ENCODE data around the gene TBC1D17.

The TBC1D17 gene

DNA sequence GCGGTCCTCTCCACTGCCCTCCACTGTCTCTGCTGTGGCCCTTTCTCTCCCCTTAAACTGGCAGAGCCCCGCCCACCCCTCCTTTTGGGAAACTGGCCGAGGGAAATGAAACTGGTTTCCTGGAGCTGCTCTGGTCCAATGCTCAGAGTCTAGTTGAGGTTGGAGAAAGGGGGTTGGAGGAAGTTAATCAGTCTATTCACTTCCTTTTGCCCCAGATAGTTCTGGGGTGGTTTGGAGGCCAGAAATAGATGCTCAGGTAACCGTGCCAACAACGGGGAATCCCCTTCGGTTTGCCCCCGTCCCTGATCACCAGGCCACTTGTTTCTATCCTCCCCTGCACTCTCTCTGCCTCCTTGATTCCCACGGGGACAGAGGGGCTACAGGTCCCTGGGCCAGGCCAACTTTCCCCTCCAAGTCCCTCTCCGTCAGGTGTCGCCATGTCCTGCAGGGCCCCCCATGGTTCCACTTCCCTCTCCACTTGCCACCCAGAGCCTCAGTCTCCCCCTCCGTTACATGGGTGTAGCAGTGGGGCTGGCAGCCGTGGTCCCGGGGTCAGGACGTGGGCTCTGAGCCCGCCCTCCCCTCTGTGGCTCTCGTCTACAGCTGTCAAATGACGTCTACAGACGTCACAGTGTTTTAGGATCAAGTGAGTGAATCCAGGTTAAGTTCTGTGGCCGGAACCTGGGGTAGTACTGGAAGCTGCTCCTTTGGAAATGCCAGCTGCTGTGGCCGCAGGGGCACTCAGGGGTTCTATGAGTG, 19.5 kb downstream of the TBC1D17 start, which contains the start of gene IL4I1:
Gene IL4I1 (minus strand): TSS at position 25 of the 759 bp plus-strand sequence. CDS start 727 bp downstream, outside the sequence.
- H3K4me3 ChIP-seq (ENCODE audit: insufficient read depth, low read length, poor library complexity, severe bottlenecking): peak within 1 kb of the TSS; percentile 19
- H2AFZ ChIP-seq (ENCODE audit: low read depth, low read length, severe bottlenecking): no peak within 1 kb of the TSS

DNA sequence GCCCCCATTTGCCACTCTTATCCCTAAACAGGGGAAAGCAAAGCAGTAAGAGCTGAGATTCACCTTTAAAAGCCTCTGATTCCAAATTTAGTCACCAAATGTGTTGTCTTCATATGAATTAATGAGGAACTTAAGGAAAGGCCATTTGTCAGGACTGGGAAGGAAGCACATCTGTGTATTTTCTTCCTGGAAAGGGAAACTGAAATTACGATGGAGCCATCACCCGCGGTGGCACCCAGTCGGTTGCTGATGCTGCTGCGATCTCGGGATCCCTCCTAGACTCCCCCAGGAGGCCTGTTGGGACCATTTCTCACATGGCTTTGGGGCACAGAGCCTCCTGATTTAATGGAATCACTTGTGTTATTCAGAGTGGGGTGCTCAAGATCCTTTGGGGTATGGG, 26.6 kb downstream of the TBC1D17 start:
- peaks cover 11% of the 10 kb centered on the region; the same call in 1 of the 2 replicates for H3F3A ChIP-seq (ENCODE audit: insufficient read depth)
- no peaks in the 10 kb centered on the region for H3K36me3 ChIP-seq (ENCODE audit: low read length)
- H3K4me3 ChIP-seq (ENCODE audit: insufficient read depth, low read length, poor library complexity, severe bottlenecking): no peak overlapping the region
- TF ChIP-seq EZH2phosphoT487 (conservative IDR thresholded peaks at IDR 0.05; ENCODE audit: low read length): no peak
- TF ChIP-seq, protein P1, sequence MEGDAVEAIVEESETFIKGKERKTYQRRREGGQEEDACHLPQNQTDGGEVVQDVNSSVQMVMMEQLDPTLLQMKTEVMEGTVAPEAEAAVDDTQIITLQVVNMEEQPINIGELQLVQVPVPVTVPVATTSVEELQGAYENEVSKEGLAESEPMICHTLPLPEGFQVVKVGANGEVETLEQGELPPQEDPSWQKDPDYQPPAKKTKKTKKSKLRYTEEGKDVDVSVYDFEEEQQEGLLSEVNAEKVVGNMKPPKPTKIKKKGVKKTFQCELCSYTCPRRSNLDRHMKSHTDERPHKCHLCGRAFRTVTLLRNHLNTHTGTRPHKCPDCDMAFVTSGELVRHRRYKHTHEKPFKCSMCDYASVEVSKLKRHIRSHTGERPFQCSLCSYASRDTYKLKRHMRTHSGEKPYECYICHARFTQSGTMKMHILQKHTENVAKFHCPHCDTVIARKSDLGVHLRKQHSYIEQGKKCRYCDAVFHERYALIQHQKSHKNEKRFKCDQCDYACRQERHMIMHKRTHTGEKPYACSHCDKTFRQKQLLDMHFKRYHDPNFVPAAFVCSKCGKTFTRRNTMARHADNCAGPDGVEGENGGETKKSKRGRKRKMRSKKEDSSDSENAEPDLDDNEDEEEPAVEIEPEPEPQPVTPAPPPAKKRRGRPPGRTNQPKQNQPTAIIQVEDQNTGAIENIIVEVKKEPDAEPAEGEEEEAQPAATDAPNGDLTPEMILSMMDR (IDR thresholded peaks at IDR 0.05; ENCODE audit: insufficient read depth, low read length, poor library complexity, severe bottlenecking): no peak
- H3K27me3 ChIP-seq (ENCODE audit: low read length): no peaks in the 10 kb centered on the region
- no peaks in the 10 kb centered on the region for H3K9me3 ChIP-seq (ENCODE audit: insufficient read depth, low read length)
- no peaks in the 10 kb centered on the region for H3K79me2 ChIP-seq (ENCODE audit: insufficient read depth, low read length)
- no peak overlapping the region for H3K9ac ChIP-seq (ENCODE audit: low read length)
- no peak overlapping the region for H2AFZ ChIP-seq (ENCODE audit: low read depth, low read length, severe bottlenecking)
- no peak overlapping the region for H3K4me2 ChIP-seq (ENCODE audit: low read depth, low read length, poor library complexity, severe bottlenecking)
- H3K27ac ChIP-seq (ENCODE audit: low read depth, low read length): no peak overlapping the region
- no peaks in the 10 kb centered on the region for H4K20me1 ChIP-seq (ENCODE audit: low read depth, low read length)
- no peaks in the 10 kb centered on the region for H3K9me2 ChIP-seq (replicated peaks; ENCODE audit: insufficient read depth, low read length)

More for the DNA sequence above, 19.5 kb downstream of the TBC1D17 start, which contains the start of gene IL4I1:
- Histone ChIP-seq H3K9me2 (replicated peaks; ENCODE audit: insufficient read depth, low read length) (no peaks in the 10 kb centered on the region), H3K9me3 (ENCODE audit: insufficient read depth, low read length) (no peaks in the 10 kb centered on the region), H3K9ac (ENCODE audit: low read length) (peak within 1 kb of the TSS; percentile 42; the same call in 1 of the 2 replicates), H3K27me3 (ENCODE audit: low read length) (no peaks in the 10 kb centered on the region), H3K27ac (ENCODE audit: low read depth, low read length) (peak within 1 kb of the TSS; percentile 52), H3K4me2 (ENCODE audit: low read depth, low read length, poor library complexity, severe bottlenecking) (peak within 1 kb of the TSS; percentile 65), H4K20me1 (ENCODE audit: low read depth, low read length) (no peaks in the 10 kb centered on the region), H3K79me2 (ENCODE audit: insufficient read depth, low read length) (no peaks in the 10 kb centered on the region), H3K36me3 (ENCODE audit: low read length) (no peaks in the 10 kb centered on the region), H3F3A (ENCODE audit: insufficient read depth) (0 out of 2 replicates have a peak, but pooled peaks cover 6% of the 10 kb centered on the region)
- TF ChIP-seq, protein P1 (IDR thresholded peaks at IDR 0.05; ENCODE audit: insufficient read depth, low read length, poor library complexity, severe bottlenecking): no peak
- no peak for TF ChIP-seq EZH2phosphoT487 (conservative IDR thresholded peaks at IDR 0.05; ENCODE audit: low read length)

DNA sequence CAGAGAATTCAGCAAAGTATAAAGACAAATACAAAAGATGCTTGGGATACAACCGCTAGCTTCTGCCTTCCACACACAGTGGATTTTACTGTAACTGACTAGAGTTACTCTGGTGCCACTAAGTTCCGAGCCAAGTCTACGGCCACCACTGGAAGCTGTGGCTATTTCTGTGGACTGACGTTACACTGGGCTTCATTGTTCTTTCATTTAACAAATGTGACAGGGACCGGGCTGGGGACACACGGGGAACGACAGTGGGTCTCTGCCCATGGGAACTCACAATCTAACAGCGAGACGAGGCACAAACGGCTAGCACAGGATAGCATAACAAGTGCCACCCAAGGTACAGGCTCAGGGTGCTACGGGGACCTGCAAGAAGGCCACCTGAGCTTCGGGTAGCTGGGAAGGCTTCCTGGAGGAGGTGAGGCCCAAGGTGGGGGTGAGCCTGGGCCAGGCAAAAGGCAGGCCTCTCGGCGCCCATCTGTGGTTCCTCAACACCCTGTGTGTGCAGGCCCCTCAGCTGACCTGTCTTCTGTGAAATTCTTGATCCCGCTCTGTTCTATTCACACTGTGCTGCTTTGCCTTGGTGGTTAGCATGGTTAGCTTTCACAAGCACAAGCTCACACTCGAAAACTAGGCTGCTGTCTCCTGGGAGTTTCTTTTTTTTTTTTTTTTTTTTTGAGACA, 29.5 kb downstream of the TBC1D17 start:
- H3K4me2 ChIP-seq (ENCODE audit: low read depth, low read length, poor library complexity, severe bottlenecking): no peak overlapping the region
- peaks cover 18% of the 10 kb centered on the region; the same call in 1 of the 2 replicates for H3F3A ChIP-seq (ENCODE audit: insufficient read depth)
- H3K9me3 ChIP-seq (ENCODE audit: insufficient read depth, low read length): no peaks in the 10 kb centered on the region
- no peak overlapping the region for H2AFZ ChIP-seq (ENCODE audit: low read depth, low read length, severe bottlenecking)
- no peak overlapping the region for H3K4me3 ChIP-seq (ENCODE audit: insufficient read depth, low read length, poor library complexity, severe bottlenecking)
- 0 out of 2 replicates have a peak, but pooled peaks cover 4% of the 10 kb centered on the region for H3K79me2 ChIP-seq (ENCODE audit: insufficient read depth, low read length)
- H3K36me3 ChIP-seq (ENCODE audit: low read length): no peaks in the 10 kb centered on the region
- no peaks in the 10 kb centered on the region for H3K27me3 ChIP-seq (ENCODE audit: low read length)
- peak overlapping the region; percentile 46 for H3K27ac ChIP-seq (ENCODE audit: low read depth, low read length)
- H3K9me2 ChIP-seq (replicated peaks; ENCODE audit: insufficient read depth, low read length): no peaks in the 10 kb centered on the region
- TF ChIP-seq, protein P1 (IDR thresholded peaks at IDR 0.05; ENCODE audit: insufficient read depth, low read length, poor library complexity, severe bottlenecking): no peak
- no peak for TF ChIP-seq EZH2phosphoT487 (conservative IDR thresholded peaks at IDR 0.05; ENCODE audit: low read length)
- H3K9ac ChIP-seq (ENCODE audit: low read length): no peak overlapping the region
- H4K20me1 ChIP-seq (ENCODE audit: low read depth, low read length): no peaks in the 10 kb centered on the region

Measured in SU-DHL-6 (cell line).